HG02588 (cell line): ENCODE data around the gene FMNL2.
"Not testable (repeated sequence)": the region's sequence is repeated elsewhere in the genome, so short reads cannot be mapped to it uniquely, and the experiment has no call there.

Source experiments
- ATAC-seq: cut with Tn5 transposase; IDR thresholded peaks from one replicate; pipeline ENCODE4 v1.9.1; 2021; ENCODE audit warnings: mild to moderate bottlenecking, moderate library complexity; ENCODE audit not compliant: unreplicated experiment

FMNL2 gene

GRCh38 chr2:152372438-152372984 is 37.5 kb downstream of the FMNL2 start:
- no peak for ATAC-seq

- ATAC-seq, result no peak
Observed at GRCh38 chr2:152375174-152375573, 40.2 kb downstream of the FMNL2 start.

GRCh38 chr2:152376385-152376784 is 41.4 kb downstream of the FMNL2 start:
- ATAC-seq, result no peak

GRCh38 chr2:152376968-152377367 is 42.0 kb downstream of the FMNL2 start:
- no peak for ATAC-seq

- no peak for ATAC-seq
Observed at GRCh38 chr2:152379089-152379488, 44.1 kb downstream of the FMNL2 start.

- ATAC-seq, result no peak
Observed at GRCh38 chr2:152380261-152381055, 45.5 kb downstream of the FMNL2 start.

GRCh38 chr2:152383702-152384101 is 48.7 kb downstream of the FMNL2 start:
- ATAC-seq, result no peak

- ATAC-seq, result no peak
Observed at GRCh38 chr2:152384992-152385391, 50.0 kb downstream of the FMNL2 start.

- no peak for ATAC-seq
Observed at GRCh38 chr2:152385650-152386049, 50.7 kb downstream of the FMNL2 start.

GRCh38 chr2:152386266-152386665 is 51.3 kb downstream of the FMNL2 start:
- no peak for ATAC-seq

GRCh38 chr2:152387041-152387440 is 52.1 kb downstream of the FMNL2 start:
- no peak for ATAC-seq

- ATAC-seq, result not testable (repeated sequence)
Observed at GRCh38 chr2:152388269-152388668, 53.3 kb downstream of the FMNL2 start.

- ATAC-seq, result no peak
Observed at GRCh38 chr2:152389483-152389882, 54.5 kb downstream of the FMNL2 start.

GRCh38 chr2:152390837-152391236 is 55.9 kb downstream of the FMNL2 start:
- no peak for ATAC-seq

GRCh38 chr2:152391318-152391717 is 56.3 kb downstream of the FMNL2 start:
- no peak for ATAC-seq

GRCh38 chr2:152393377-152393776 is 58.4 kb downstream of the FMNL2 start:
- ATAC-seq, result no peak

- ATAC-seq, result no peak
Observed at GRCh38 chr2:152394326-152394725, 59.4 kb downstream of the FMNL2 start.

- no peak for ATAC-seq
Observed at GRCh38 chr2:152395103-152395502, 60.1 kb downstream of the FMNL2 start.

GRCh38 chr2:152395572-152395971 is 60.6 kb downstream of the FMNL2 start:
- no peak for ATAC-seq

- no peak for ATAC-seq
Observed at GRCh38 chr2:152396051-152396511, 61.1 kb downstream of the FMNL2 start.

GRCh38 chr2:152396763-152397162 is 61.8 kb downstream of the FMNL2 start:
- ATAC-seq, result no peak

- ATAC-seq, result no peak
Observed at GRCh38 chr2:152399003-152399402, 64.0 kb downstream of the FMNL2 start.
